Activated B cell treated with CpG ODN at 0.5 μM for 24 hours (primary cell): ENCODE results near the gene CIDEB. TPM values are rescaled to one million over a fixed set of nuclear protein-coding genes. Genes with fewer than 3 reads are reported as not detected.

Source experiments
- ATAC-seq: fragments of 200-7000 bp; cut with Tn5 transposase; one replicate; pipeline ENCODE4 v1.10.0; 2021; ENCODE audit warnings: low read depth, mild to moderate bottlenecking, moderate library complexity
- CTCF ChIA-PET: fragments of 350-600 bp; sonication (Branson Sonifier 250); formaldehyde crosslinking; loops from one replicate; lab custom pipeline; 2021; ENCODE audit warnings: antibody characterized with exemption; lab: Charles Lee
- POLR2A ChIA-PET: fragments of 350-600 bp; sonication (Branson Sonifier 250); formaldehyde crosslinking; loops from one replicate; lab custom pipeline; 2021; ENCODE audit warnings: antibody characterized with exemption; lab: Charles Lee
- DNase-seq: peaks from one replicate; pipeline ENCODE4 v3.0.0; 2022
- H3K27ac Mint-ChIP-seq: one replicate; pipeline ENCODE4 v1.8.0; 2020; ENCODE audit warnings: mixed read lengths
- H3K27me3 Mint-ChIP-seq: one replicate; pipeline ENCODE4 v1.8.0; 2021; ENCODE audit warnings: mixed read lengths
- H3K36me3 Mint-ChIP-seq: one replicate; pipeline ENCODE4 v1.8.0; 2021; ENCODE audit warnings: low read depth, mixed read lengths
- H3K4me1 Mint-ChIP-seq: one replicate; pipeline ENCODE4 v1.8.0; 2021; ENCODE audit warnings: mixed read lengths
- H3K4me3 Mint-ChIP-seq: one replicate; pipeline ENCODE4 v1.8.0; 2020; ENCODE audit warnings: mild to moderate bottlenecking, mixed read lengths
- H3K9me3 Mint-ChIP-seq: one replicate; pipeline ENCODE4 v1.8.0; 2020; ENCODE audit warnings: mixed read lengths
- CTCF ChIP-seq: fragments of 200-600 bp; IDR thresholded peaks from one replicate; pipeline ENCODE4 v1.8.0; 2022; ENCODE audit warnings: antibody characterized with exemption, mild to moderate bottlenecking
- intact Hi-C: fragments of 100-400 bp; cut with micrococcal nuclease; formaldehyde crosslinking; loops from one replicate; pipeline ENCODE4 v1.15.1; 2024
- total RNA-seq: library from RNA; stranded (reverse); gene quantifications from 2 replicates; pipeline ENCODE4 v1.2.3, GENCODE V29; 2022

Gene CIDEB
- total RNA-seq, 1 donor from 2014 or later, result 9.2 TPM

GRCh38 chr14:24261969-24262327, 45.8 kb downstream of the CIDEB start:
- CTCF ChIA-PET, result no interaction called here
- Mint-ChIP-seq H3K27ac (no peak overlapping the region), H3K9me3 (no peaks in the 10 kb centered on the region), H3K27me3 (no peaks in the 10 kb centered on the region), H3K36me3 (peaks cover 42% of the 10 kb centered on the region), H3K4me1 (no peaks in the 10 kb centered on the region), H3K4me3 (no peak overlapping the region)
- ATAC-seq (no peak), DNase-seq (no peak)
- POLR2A ChIA-PET, result interaction anchor here (1.8 kb wide), 1 partner anchor 9 kb away, joined by 7 read pairs; the partner anchor contains the start of gene RABGGTA
- intact Hi-C loops, result no loop called here
- TF ChIP-seq CTCF, result no peak

GRCh38 chr14:24261256-24261968, 46.4 kb downstream of the CIDEB start:
- no peak for ATAC-seq
- Mint-ChIP-seq H3K27me3 (no peaks in the 10 kb centered on the region), H3K9me3 (no peaks in the 10 kb centered on the region), H3K27ac (no peak overlapping the region), H3K36me3 (peaks cover 37% of the 10 kb centered on the region), H3K4me1 (no peaks in the 10 kb centered on the region), H3K4me3 (no peak overlapping the region)
- no peak for DNase-seq
- TF ChIP-seq CTCF, result no peak
- intact Hi-C loops, result no loop called here
- CTCF ChIA-PET, result no interaction called here
- POLR2A ChIA-PET, result interaction anchor here (1.8 kb wide), 1 partner anchor 10 kb away, joined by 7 read pairs; the partner anchor contains the start of gene RABGGTA

GRCh38 chr14:24260780-24261157, 47.0 kb downstream of the CIDEB start:
- Mint-ChIP-seq H3K36me3 (peaks cover 32% of the 10 kb centered on the region), H3K27ac (no peak overlapping the region), H3K9me3 (no peaks in the 10 kb centered on the region), H3K4me3 (no peak overlapping the region), H3K27me3 (no peaks in the 10 kb centered on the region), H3K4me1 (no peaks in the 10 kb centered on the region)
- intact Hi-C loops, result no loop called here
- DNase-seq (no peak), ATAC-seq (no peak)
- POLR2A ChIA-PET, result no interaction called here
- CTCF ChIA-PET, result no interaction called here
- TF ChIP-seq CTCF, result no peak

GRCh38 chr14:24260026-24260779, 47.6 kb downstream of the CIDEB start:
- TF ChIP-seq CTCF, result no peak
- H3K27me3 Mint-ChIP-seq, result no peaks in the 10 kb centered on the region
- no peaks in the 10 kb centered on the region for H3K4me1 Mint-ChIP-seq
- no peak for DNase-seq
- ChIA-PET CTCF (no interaction called here), POLR2A (no interaction called here)
- no peaks in the 10 kb centered on the region for H3K9me3 Mint-ChIP-seq
- intact Hi-C loops, result no loop called here
- no peak overlapping the region for H3K27ac Mint-ChIP-seq
- no peak overlapping the region for H3K4me3 Mint-ChIP-seq
- H3K36me3 Mint-ChIP-seq, result peaks cover 37% of the 10 kb centered on the region
- no peak for ATAC-seq

GRCh38 chr14:24259282-24260025, 48.3 kb downstream of the CIDEB start:
- TF ChIP-seq CTCF, result no peak
- Mint-ChIP-seq H3K27ac (no peak overlapping the region), H3K36me3 (peaks cover 34% of the 10 kb centered on the region), H3K27me3 (no peaks in the 10 kb centered on the region), H3K4me3 (no peak overlapping the region), H3K9me3 (no peaks in the 10 kb centered on the region), H3K4me1 (no peaks in the 10 kb centered on the region)
- no peak for ATAC-seq
- no peak for DNase-seq
- ChIA-PET POLR2A (no interaction called here), CTCF (interaction anchor here (1.5 kb wide), 1 partner anchor 17 kb away, joined by 5 read pairs; the partner anchor contains the start of gene TINF2)
- intact Hi-C loops, result no loop called here
